ENCODE measurements around the gene VDR.
A peak's percentile ranks its signal among the peaks of the same experiment; 100 is the strongest.

Gene VDR

GRCh38 chr12:47833591-47834012, 71.2 kb downstream of the VDR start:
- no peak for DNase-seq (ENCODE audit: low read depth in 2 of 2, low spot score in 1 of 2)

- no peak for DNase-seq (ENCODE audit: low read depth in 2 of 2, low spot score in 1 of 2)
Observed at GRCh38 chr12:47832263-47832933, 72.4 kb downstream of the VDR start.

GRCh38 chr12:47829584-47829983, 75.2 kb downstream of the VDR start:
- no peak for DNase-seq (ENCODE audit: low read depth in 2 of 2, low spot score in 1 of 2)

- DNase-seq (ENCODE audit: low read depth in 2 of 2, low spot score in 1 of 2) = no peak
Observed at GRCh38 chr12:47828976-47829482, 75.8 kb downstream of the VDR start.

GRCh38 chr12:47828008-47828975, 76.5 kb downstream of the VDR start:
- DNase-seq (ENCODE audit: low read depth in 2 of 2, low spot score in 1 of 2) = no peak

- no peak for DNase-seq (ENCODE audit: low read depth in 2 of 2, low spot score in 1 of 2)
Observed at GRCh38 chr12:47825173-47825639, 79.6 kb downstream of the VDR start.

GRCh38 chr12:47824635-47825034, 80.2 kb downstream of the VDR start:
- DNase-seq (ENCODE audit: low read depth in 2 of 2, low spot score in 1 of 2) = no peak

- no peak for DNase-seq (ENCODE audit: low read depth in 2 of 2, low spot score in 1 of 2)
Observed at GRCh38 chr12:47824198-47824597, 80.6 kb downstream of the VDR start.

- DNase-seq (ENCODE audit: low read depth in 2 of 2, low spot score in 1 of 2) = no peak
Observed at GRCh38 chr12:47823422-47824086, 81.2 kb downstream of the VDR start.

GRCh38 chr12:47822863-47823262, 81.9 kb downstream of the VDR start:
- DNase-seq (ENCODE audit: low read depth in 2 of 2, low spot score in 1 of 2) = no peak

GRCh38 chr12:47822401-47822800, 82.4 kb downstream of the VDR start:
- no peak for DNase-seq (ENCODE audit: low read depth in 2 of 2, low spot score in 1 of 2)

- DNase-seq (ENCODE audit: low read depth in 2 of 2, low spot score in 1 of 2) = no peak
Observed at GRCh38 chr12:47821346-47821706, 83.5 kb downstream of the VDR start.

- no peak for DNase-seq (ENCODE audit: low read depth in 2 of 2, low spot score in 1 of 2)
Observed at GRCh38 chr12:47820631-47821345, 84.0 kb downstream of the VDR start.

GRCh38 chr12:47819896-47820630, 84.7 kb downstream of the VDR start, which contains the start of gene HDAC7:
Gene HDAC7 (minus strand): TSS chr12:47819903. CDS start chr12:47819785, 118 bp downstream.
- peak in 1 of 2 donors; percentile 65 for DNase-seq (ENCODE audit: low read depth in 2 of 2, low spot score in 1 of 2)

GRCh38 chr12:47819138-47819895, 85.5 kb downstream of the VDR start:
- DNase-seq (ENCODE audit: low read depth in 2 of 2, low spot score in 1 of 2) = no peak

- no peak for DNase-seq (ENCODE audit: low read depth in 2 of 2, low spot score in 1 of 2)
Observed at GRCh38 chr12:47818467-47819137, 86.2 kb downstream of the VDR start.

- no peak for DNase-seq (ENCODE audit: low read depth in 2 of 2, low spot score in 1 of 2)
Observed at GRCh38 chr12:47818007-47818376, 86.8 kb downstream of the VDR start.

- DNase-seq (ENCODE audit: low read depth in 2 of 2, low spot score in 1 of 2) = no peak
Observed at GRCh38 chr12:47817272-47818006, 87.4 kb downstream of the VDR start.
